Upper lobe of right lung (tissue), 1 donor: ENCODE data around the gene ADGRD1. TPM values are rescaled to one million over a fixed set of nuclear protein-coding genes. Genes with fewer than 3 reads are reported as not detected.

Experiments used
- ATAC-seq: fragments of 200-7000 bp; cut with Tn5 transposase; one replicate; pipeline ENCODE4 v1.9.1; 2020; ENCODE audit warnings: mild to moderate bottlenecking, moderate library complexity
- DNase-seq: peaks from one replicate; pipeline ENCODE4 v3.0.0-alpha.2; 2020
- H3K27ac ChIP-seq: fragments of 200-600 bp; one replicate; pipeline ENCODE4 v1.8.0; 2022
- H3K27me3 ChIP-seq: fragments of 200-600 bp; one replicate; pipeline ENCODE4 v1.8.0; 2022; ENCODE audit warnings: mild to moderate bottlenecking
- H3K36me3 ChIP-seq: fragments of 200-600 bp; one replicate; pipeline ENCODE4 v1.8.0; 2022
- H3K4me1 ChIP-seq: fragments of 200-600 bp; one replicate; pipeline ENCODE4 v1.8.0; 2022
- H3K4me3 ChIP-seq: fragments of 200-600 bp; one replicate; pipeline ENCODE4 v1.8.0; 2022; ENCODE audit warnings: mild to moderate bottlenecking
- H3K9me3 ChIP-seq: fragments of 200-600 bp; one replicate; pipeline ENCODE4 v1.8.0; 2022
- intact Hi-C: fragments of 100-400 bp; cut with DNase I; formaldehyde crosslinking; loops from one replicate; pipeline ENCODE4 v1.11.0; 2022
- total RNA-seq: library from RNA; stranded (reverse); fragmentation: NEBNext Ultra II Directional; extraction: Animal tissue kit (Norgen Biotek cat#: 25700); gene quantifications from one replicate; pipeline ENCODE4 v1.2.1, GENCODE V29; 2021
- TF ChIP-seq, protein P1 (sequence below): fragments of 200-600 bp; IDR thresholded peaks from one replicate; pipeline ENCODE4 v1.8.0; 2022; ENCODE audit warnings: antibody characterized with exemption
- donor health status: DM: no; HTN: yes; CAD: no; lungs with severe emphysema.

The ADGRD1 gene
- total RNA-seq, 1 donor from 2014 or later: 113 TPM

DNA sequence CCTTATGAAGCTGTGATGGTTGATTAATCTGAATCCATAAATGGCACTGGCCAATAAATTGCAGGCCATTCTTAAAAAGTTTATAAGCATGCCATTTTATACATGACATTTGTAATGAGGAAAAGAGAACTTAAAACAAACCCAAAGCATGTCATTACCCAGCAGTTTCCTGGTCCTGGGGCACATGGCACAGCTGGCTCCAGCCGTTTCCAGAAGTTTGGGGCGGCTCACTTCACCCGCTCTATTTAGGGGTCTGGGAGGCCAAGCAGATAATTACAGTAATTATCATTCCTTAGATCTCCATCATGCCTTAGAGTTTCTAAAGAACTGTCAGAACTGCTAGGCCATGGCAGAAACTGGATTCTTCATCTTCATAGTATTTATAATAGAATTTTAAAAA, 6.4 kb downstream of the ADGRD1 start:
- TF ChIP-seq, protein P1, sequence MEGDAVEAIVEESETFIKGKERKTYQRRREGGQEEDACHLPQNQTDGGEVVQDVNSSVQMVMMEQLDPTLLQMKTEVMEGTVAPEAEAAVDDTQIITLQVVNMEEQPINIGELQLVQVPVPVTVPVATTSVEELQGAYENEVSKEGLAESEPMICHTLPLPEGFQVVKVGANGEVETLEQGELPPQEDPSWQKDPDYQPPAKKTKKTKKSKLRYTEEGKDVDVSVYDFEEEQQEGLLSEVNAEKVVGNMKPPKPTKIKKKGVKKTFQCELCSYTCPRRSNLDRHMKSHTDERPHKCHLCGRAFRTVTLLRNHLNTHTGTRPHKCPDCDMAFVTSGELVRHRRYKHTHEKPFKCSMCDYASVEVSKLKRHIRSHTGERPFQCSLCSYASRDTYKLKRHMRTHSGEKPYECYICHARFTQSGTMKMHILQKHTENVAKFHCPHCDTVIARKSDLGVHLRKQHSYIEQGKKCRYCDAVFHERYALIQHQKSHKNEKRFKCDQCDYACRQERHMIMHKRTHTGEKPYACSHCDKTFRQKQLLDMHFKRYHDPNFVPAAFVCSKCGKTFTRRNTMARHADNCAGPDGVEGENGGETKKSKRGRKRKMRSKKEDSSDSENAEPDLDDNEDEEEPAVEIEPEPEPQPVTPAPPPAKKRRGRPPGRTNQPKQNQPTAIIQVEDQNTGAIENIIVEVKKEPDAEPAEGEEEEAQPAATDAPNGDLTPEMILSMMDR: no peak
- DNase-seq (no peak), ATAC-seq (no peak)
- Histone ChIP-seq H3K4me1 (no peaks in the 10 kb centered on the region), H3K27ac (no peak overlapping the region), H3K9me3 (no peaks in the 10 kb centered on the region), H3K36me3 (no peaks in the 10 kb centered on the region), H3K4me3 (no peak overlapping the region), H3K27me3 (no peaks in the 10 kb centered on the region)
- intact Hi-C loops: no loop called here

DNA sequence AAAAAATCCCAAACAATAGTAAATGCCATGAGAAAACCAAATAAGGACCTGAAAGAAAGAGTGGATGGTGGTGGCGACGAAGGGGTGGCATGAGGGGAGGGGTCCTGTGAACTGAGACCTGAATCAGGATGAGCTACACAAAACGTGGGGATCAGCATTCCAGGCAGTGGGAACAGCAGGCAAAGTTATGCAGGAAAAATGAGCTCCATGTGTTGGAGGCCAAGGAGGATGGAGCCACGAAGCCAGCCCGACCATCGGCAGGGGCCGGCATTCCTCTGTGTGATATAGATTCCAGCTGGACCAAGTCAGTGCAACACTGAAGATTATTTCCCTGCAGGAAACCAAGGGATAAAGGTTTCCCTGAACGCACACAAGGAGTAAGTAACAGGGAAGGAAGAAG, 7.1 kb downstream of the ADGRD1 start:
- no peak for DNase-seq
- Histone ChIP-seq H3K27me3 (no peaks in the 10 kb centered on the region), H3K9me3 (no peaks in the 10 kb centered on the region), H3K36me3 (no peaks in the 10 kb centered on the region), H3K4me3 (no peak overlapping the region), H3K27ac (no peak overlapping the region), H3K4me1 (peaks cover 4% of the 10 kb centered on the region)
- TF ChIP-seq, protein P1: no peak
- no peak for ATAC-seq
- intact Hi-C loops: no loop called here

DNA sequence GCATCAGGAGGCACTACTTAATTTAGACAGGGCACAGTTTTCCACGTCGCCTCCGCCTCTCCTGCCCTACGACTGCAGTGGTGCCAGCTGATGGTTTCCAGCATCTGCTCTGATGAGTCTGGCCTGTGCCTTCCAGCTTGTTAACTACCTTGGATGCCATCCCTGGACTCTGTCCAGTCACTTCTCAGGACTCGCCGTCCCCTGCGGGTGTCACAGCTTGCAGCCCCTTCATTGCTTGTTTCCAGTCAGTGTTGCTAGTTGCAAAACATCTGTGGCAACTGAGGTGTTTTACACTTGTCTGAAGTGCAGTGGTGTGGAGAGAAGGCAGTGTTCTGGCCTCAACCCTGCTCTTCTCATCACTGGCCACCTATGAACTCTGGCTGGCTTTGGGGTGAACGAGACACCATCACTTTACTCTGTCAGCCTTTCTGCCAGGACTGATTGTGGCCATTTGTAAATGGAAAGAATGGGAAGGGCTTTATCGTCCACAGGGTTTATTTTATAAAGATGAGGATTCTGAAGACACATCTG, 8.3 kb downstream of the ADGRD1 start:
- Histone ChIP-seq H3K27ac (no peak overlapping the region), H3K27me3 (no peaks in the 10 kb centered on the region), H3K4me3 (no peak overlapping the region), H3K9me3 (no peaks in the 10 kb centered on the region), H3K36me3 (peaks cover 7% of the 10 kb centered on the region), H3K4me1 (peaks cover 4% of the 10 kb centered on the region)
- TF ChIP-seq, protein P1: no peak
- DNase-seq (no peak), ATAC-seq (peak; percentile 53)
- intact Hi-C loops: no loop called here

DNA sequence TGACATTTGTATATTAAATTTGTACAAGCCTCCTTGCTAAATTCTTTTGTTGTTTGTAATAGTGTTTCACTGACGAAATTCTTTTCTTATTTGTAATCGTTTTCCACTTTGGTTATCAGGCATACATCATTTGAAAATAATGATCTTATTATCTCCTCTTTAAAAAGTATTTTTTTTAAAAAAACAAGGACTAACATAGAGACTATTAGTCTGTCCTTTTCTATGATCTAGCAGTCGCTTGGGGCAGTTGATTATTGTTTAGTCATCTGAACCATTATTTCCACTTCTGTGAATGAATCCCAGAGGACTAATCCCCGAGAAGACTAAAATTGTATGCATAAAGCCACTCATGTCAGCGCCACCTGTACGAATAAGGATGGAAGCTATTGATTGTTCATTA, 11.5 kb downstream of the ADGRD1 start:
- TF ChIP-seq, protein P1: no peak
- no peak overlapping the region for H3K27ac ChIP-seq
- ATAC-seq (no peak), DNase-seq (no peak)
- H3K36me3 ChIP-seq: peaks cover 20% of the 10 kb centered on the region
- H3K27me3 ChIP-seq: no peaks in the 10 kb centered on the region
- no peak overlapping the region for H3K4me3 ChIP-seq
- intact Hi-C loops: no loop called here
- H3K4me1 ChIP-seq: peaks cover 4% of the 10 kb centered on the region
- H3K9me3 ChIP-seq: no peaks in the 10 kb centered on the region

DNA sequence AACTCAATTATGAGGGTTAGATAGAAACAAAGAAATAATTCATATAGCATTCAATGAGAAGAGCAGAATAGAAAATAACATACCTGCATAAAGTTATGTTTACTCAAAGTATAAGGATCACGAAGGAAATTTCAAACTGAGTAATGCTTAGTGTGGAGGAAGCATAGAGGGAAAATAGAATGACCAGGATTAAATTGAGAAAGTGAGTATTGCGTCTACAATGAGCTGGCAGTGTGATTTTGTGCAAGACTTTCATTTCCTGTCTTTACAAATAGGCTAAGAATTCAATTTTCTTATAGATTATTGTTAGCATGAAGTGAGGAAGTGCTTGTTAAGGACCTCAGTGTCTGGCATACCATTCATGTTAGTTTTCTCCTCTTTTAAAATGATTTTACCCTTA, 12.0 kb downstream of the ADGRD1 start:
- no peak overlapping the region for H3K27ac ChIP-seq
- DNase-seq: no peak
- TF ChIP-seq, protein P1: no peak
- no peak overlapping the region for H3K4me3 ChIP-seq
- H3K9me3 ChIP-seq: no peaks in the 10 kb centered on the region
- H3K36me3 ChIP-seq: peaks cover 20% of the 10 kb centered on the region
- intact Hi-C loops: no loop called here
- ATAC-seq: no peak
- no peaks in the 10 kb centered on the region for H3K27me3 ChIP-seq
- H3K4me1 ChIP-seq: peaks cover 4% of the 10 kb centered on the region

DNA sequence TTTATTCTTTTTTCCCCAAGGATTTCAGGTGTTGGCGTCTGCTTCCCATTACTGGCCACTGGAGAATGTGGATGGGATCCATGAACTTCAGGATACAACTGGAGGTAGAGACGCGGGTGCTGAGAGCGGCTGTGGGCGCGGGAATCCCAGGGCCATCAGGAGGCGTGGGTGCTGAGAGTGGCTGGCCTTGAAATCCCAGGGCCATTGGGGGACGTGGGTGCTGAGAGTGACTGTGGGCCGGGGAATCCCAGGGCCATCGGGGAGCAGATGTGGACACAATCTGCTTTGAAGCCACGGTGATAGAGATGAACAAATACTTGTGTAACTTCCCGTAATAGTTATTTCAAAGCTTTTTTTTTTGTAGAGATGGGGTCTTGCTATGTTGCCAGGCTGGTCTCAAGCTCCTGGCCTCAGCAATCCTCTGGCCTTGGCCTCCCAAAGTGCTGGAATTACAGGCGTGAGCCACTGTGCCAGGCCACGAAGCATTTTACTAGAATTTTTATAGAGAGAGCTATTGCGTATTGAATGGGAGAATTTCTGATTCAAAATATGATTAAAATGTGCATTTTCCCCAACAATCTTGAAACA, 12.8 kb downstream of the ADGRD1 start:
- DNase-seq: no peak
- H3K36me3 ChIP-seq: peaks cover 24% of the 10 kb centered on the region
- intact Hi-C loops: no loop called here
- H3K9me3 ChIP-seq: no peaks in the 10 kb centered on the region
- TF ChIP-seq, protein P1: no peak
- peak; percentile 29 for ATAC-seq
- H3K4me3 ChIP-seq: no peak overlapping the region
- peaks cover 4% of the 10 kb centered on the region for H3K4me1 ChIP-seq
- H3K27ac ChIP-seq: no peak overlapping the region
- H3K27me3 ChIP-seq: no peaks in the 10 kb centered on the region
